HG03520 (cell line): ENCODE data around the gene ABHD10.

Experiments used
- ATAC-seq: cut with Tn5 transposase; IDR thresholded peaks from one replicate; pipeline ENCODE4 v1.9.1; 2021; ENCODE audit warnings: mild to moderate bottlenecking, moderate library complexity; ENCODE audit not compliant: unreplicated experiment

ABHD10 gene

GRCh38 chr3:111963424-111963823 lies 15.4 kb upstream of the ABHD10 start:
- ATAC-seq = no peak

- ATAC-seq = no peak
Measured at GRCh38 chr3:111965484-111965883, 13.3 kb upstream of the ABHD10 start.

- ATAC-seq = no peak
Measured at GRCh38 chr3:111967068-111967467, 11.8 kb upstream of the ABHD10 start.

GRCh38 chr3:111967651-111968274 lies 11.1 kb upstream of the ABHD10 start:
- ATAC-seq = peak; percentile 89

GRCh38 chr3:111968319-111969054 lies 10.3 kb upstream of the ABHD10 start:
- no peak for ATAC-seq

GRCh38 chr3:111970376-111970775 lies 8.4 kb upstream of the ABHD10 start:
- ATAC-seq = no peak

- ATAC-seq = no peak
Measured at GRCh38 chr3:111971533-111972130, 7.2 kb upstream of the ABHD10 start.

GRCh38 chr3:111972891-111973290 lies 5.9 kb upstream of the ABHD10 start:
- ATAC-seq = no peak

GRCh38 chr3:111975131-111975530 lies 3.7 kb upstream of the ABHD10 start:
- no peak for ATAC-seq

- no peak for ATAC-seq
Measured at GRCh38 chr3:111976254-111976653, 2.6 kb upstream of the ABHD10 start.

- peak; percentile 47 for ATAC-seq
Measured at GRCh38 chr3:111979434-111980038, 710 bp downstream of the ABHD10 start.

- no peak for ATAC-seq
Measured at GRCh38 chr3:111980716-111981456, 2.1 kb downstream of the ABHD10 start.

- ATAC-seq = no peak
Measured at GRCh38 chr3:111981457-111981763, 2.6 kb downstream of the ABHD10 start.

GRCh38 chr3:111984636-111985298 lies 5.9 kb downstream of the ABHD10 start:
- ATAC-seq = no peak

- ATAC-seq = no peak
Measured at GRCh38 chr3:111986800-111987199, 8.0 kb downstream of the ABHD10 start.

- ATAC-seq = peak; percentile 93
Measured at GRCh38 chr3:111989061-111989678, 10.3 kb downstream of the ABHD10 start.

GRCh38 chr3:111993038-111993437 lies 14.2 kb downstream of the ABHD10 start:
- no peak for ATAC-seq

GRCh38 chr3:111998636-111999483 lies 20.0 kb downstream of the ABHD10 start, which contains the start of gene TAGLN3:
Gene TAGLN3, plus strand, starts transcription at chr3:111998922. Its CDS starts 501 bp downstream, at chr3:111999423.
- ATAC-seq = no peak
